Body of pancreas (tissue), 4 donors: ENCODE measurements around the gene ZNF792.
"Not testable (repeated sequence)": the region's sequence is repeated elsewhere in the genome, so short reads cannot be mapped to it uniquely, and the experiment has no call there.

Experiments used
- CTCF ChIP-seq, 7 experiments: fragments of 450-650 bp in 4 of 7; fragments of 200-600 bp in 3 of 7; sonication (generic) in 3 of 7; IDR thresholded peaks; one replicate each; pipeline ENCODE4 v1.5.1; 2016 to 2019; ENCODE audit warnings: antibody characterized with exemption in 7 of 7
- POLR2A ChIP-seq, 3 donors: fragments of 450-650 bp; IDR thresholded peaks; one replicate each; pipeline ENCODE4 v1.6.1; 2016; ENCODE audit warnings: antibody characterized with exemption in 3 of 3, mild to moderate bottlenecking in 2 of 3

DNA sequence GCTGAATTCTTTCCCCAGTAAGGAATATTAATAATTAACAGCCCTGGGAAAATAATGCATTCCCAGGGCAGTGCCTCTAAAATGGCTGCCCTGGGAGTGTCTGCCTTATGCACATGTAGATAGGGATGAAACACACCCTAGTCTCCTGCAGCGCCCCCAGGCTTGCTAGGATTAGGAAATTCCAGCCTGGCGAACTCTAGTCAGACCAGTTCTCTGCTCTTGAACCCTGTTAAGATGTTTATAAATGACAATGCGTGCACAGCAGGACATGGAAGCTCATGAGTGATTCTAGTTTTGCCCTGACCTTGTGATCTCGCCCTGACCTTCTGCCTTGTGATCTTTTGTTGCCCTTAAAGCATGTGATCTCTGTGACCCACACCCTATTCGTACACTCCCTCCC, 1.5 kb upstream of the ZNF792 start:
- not testable (repeated sequence) for TF ChIP-seq CTCF, POLR2A (IDR thresholded peaks at IDR 0.05)
